ENCODE data around the gene COMT. TPM values are rescaled to one million over a fixed set of nuclear protein-coding genes. Genes with fewer than 3 reads are reported as not detected.

COMT gene
- total and polyA plus RNA-seq, 3 donors from 2014 or later = 147 to 427 (median 278) TPM

DNA sequence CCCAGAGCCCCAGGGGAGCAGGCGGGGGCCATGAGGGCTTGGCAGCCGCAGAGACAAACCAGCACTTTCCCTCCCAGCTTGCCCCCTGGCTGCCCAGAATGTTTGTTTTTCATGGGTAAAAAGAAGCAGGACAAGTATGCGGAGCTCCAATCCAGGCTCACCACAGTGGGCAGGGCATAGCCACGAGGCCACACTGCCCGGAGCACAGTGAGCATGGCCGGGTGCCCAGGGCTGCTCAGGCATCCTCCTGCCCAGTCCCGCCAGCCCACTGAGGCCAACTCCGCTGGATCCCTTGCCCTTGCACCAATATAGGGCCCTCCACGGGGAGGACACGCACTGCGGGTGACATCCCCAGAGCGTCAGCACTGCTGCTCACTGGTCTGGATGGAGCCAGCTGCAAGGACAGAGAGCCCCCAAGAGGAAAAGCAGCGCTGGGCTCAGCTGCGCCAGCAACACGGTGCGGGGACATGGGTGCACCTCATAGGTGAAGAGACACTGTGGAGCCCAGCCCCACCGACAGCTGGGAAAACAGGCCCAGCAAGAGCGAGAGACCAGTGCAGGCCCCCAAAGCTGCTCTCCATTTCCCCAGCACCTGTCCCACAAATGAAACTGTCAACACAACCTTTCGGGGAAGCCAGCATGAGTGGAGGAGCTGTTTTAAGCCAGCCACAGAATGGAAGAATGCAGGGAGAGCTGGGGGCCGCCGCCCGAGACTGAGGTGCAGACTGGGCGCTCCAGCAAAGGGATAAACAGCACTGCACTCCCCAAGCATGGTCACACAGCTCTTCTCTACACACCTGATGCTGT, 50.3 kb downstream of the COMT start:
- Histone ChIP-seq H3K4me1 (no peaks in the 10 kb centered on the region), H3K27me3 (no peaks in the 10 kb centered on the region), H3K27ac (no peak overlapping the region), H3K9me3 (no peaks in the 10 kb centered on the region), H3K36me3 (ENCODE audit: low read depth, missing control alignments) (no peaks in the 10 kb centered on the region), H3K4me3 (no peak overlapping the region)
- 86 to 89% methylated on average over 17 to 23 of the region's 23 CpGs for WGBS, 2 donors
- intact Hi-C loops (cut with DNase I; ENCODE audit: low total_unique reads) = no loop called here
- DNase-seq = no peak
- TF ChIP-seq, protein P1, sequence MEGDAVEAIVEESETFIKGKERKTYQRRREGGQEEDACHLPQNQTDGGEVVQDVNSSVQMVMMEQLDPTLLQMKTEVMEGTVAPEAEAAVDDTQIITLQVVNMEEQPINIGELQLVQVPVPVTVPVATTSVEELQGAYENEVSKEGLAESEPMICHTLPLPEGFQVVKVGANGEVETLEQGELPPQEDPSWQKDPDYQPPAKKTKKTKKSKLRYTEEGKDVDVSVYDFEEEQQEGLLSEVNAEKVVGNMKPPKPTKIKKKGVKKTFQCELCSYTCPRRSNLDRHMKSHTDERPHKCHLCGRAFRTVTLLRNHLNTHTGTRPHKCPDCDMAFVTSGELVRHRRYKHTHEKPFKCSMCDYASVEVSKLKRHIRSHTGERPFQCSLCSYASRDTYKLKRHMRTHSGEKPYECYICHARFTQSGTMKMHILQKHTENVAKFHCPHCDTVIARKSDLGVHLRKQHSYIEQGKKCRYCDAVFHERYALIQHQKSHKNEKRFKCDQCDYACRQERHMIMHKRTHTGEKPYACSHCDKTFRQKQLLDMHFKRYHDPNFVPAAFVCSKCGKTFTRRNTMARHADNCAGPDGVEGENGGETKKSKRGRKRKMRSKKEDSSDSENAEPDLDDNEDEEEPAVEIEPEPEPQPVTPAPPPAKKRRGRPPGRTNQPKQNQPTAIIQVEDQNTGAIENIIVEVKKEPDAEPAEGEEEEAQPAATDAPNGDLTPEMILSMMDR (IDR thresholded peaks at IDR 0.05) = no peak
- no peak for TF ChIP-seq POLR2A (IDR thresholded peaks at IDR 0.05)

DNA sequence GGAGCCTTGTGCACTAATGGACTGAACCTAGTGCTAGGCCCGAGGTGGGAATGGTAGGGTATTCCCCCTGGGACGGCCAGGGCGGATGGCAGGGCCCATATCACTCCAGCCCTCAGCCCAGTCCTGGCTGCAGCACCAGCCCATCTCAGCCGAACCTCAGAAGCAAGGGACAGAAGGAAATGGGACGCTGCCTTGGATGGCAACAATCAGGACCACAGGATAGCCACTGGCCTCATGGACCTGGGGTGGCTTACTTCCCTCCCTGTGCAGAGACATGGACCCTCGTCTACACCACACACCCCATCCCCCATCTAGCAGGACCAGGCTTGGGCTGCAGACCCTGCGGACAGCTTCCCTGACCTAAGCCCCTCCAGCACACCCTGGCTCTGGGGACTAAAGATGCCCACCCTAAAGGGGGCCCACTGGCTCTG, 50.9 kb downstream of the COMT start:
- Histone ChIP-seq H3K36me3 (ENCODE audit: low read depth, missing control alignments) (no peaks in the 10 kb centered on the region), H3K4me1 (no peaks in the 10 kb centered on the region), H3K4me3 (no peak overlapping the region), H3K9me3 (no peaks in the 10 kb centered on the region), H3K27me3 (no peaks in the 10 kb centered on the region), H3K27ac (no peak overlapping the region)
- TF ChIP-seq, protein P1 (IDR thresholded peaks at IDR 0.05) = no peak
- TF ChIP-seq POLR2A (IDR thresholded peaks at IDR 0.05) = no peak
- intact Hi-C loops (cut with DNase I; ENCODE audit: low total_unique reads) = no loop called here
- 84 to 98% methylated on average over 7 of the region's 7 CpGs for WGBS, 2 donors
- DNase-seq = no peak

DNA sequence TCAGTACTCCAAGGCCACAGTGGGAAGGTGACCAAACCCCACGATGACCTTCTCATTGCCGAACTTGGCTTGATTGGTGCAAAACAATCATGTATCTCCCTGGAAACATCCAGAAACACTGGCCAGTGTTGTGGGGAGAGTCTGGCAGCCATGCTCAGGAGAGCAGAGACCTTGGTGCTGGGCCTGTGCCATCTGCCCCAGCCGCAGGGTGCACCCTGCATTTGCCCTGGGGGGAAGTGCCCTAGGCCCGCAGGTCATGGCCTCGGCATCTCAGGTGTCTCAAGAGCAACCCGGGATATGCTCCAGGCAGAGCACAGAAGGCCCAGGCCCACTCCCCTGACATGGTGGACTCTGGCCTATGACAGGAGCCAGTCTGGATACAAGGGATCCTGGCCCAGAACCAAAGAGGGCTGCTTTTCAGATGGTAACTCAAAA, 51.4 kb downstream of the COMT start:
- intact Hi-C loops (cut with DNase I; ENCODE audit: low total_unique reads) = no loop called here
- Histone ChIP-seq H3K4me1 (no peaks in the 10 kb centered on the region), H3K36me3 (ENCODE audit: low read depth, missing control alignments) (no peaks in the 10 kb centered on the region), H3K27ac (no peak overlapping the region), H3K9me3 (no peaks in the 10 kb centered on the region), H3K4me3 (no peak overlapping the region), H3K27me3 (no peaks in the 10 kb centered on the region)
- no peak for DNase-seq
- 76 to 81% methylated on average over 6 of the region's 6 CpGs for WGBS, 2 donors
- TF ChIP-seq, protein P1 (IDR thresholded peaks at IDR 0.05) = no peak
- TF ChIP-seq POLR2A (IDR thresholded peaks at IDR 0.05) = no peak

DNA sequence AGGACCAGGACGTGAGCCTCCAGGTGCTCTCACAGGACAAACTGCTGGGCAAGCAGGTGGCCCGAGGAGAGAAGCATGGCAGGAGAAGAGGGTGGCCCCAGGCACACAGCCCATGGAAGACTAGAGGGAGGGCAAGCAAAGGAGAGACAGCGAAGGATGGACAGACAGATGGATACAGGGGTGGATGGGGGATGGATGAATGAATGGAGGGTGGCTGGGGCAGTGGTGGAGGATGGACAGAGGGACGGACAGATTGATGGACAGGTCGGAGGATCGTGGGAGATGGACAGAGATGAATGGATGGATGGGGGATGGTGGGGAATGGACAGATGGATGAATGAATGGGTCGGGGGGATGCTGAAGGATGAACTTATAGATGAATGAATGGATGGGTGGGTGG, 52.4 kb downstream of the COMT start:
- H3K27ac ChIP-seq = no peak overlapping the region
- no peaks in the 10 kb centered on the region for H3K9me3 ChIP-seq
- no peaks in the 10 kb centered on the region for H3K27me3 ChIP-seq
- no peak for DNase-seq
- no peak overlapping the region for H3K4me3 ChIP-seq
- no peaks in the 10 kb centered on the region for H3K36me3 ChIP-seq (ENCODE audit: low read depth, missing control alignments)
- H3K4me1 ChIP-seq = peaks cover 10% of the 10 kb centered on the region
- 92 to 93% methylated on average over 7 of the region's 7 CpGs for WGBS, 2 donors
- TF ChIP-seq POLR2A (IDR thresholded peaks at IDR 0.05) = no peak
- TF ChIP-seq, protein P1 (IDR thresholded peaks at IDR 0.05) = no peak
- intact Hi-C loops (cut with DNase I; ENCODE audit: low total_unique reads) = no loop called here
